ENCODE results near the gene ABHD16B.
"Not testable (repeated sequence)": the region's sequence is repeated elsewhere in the genome, so short reads cannot be mapped to it uniquely, and the experiment has no call there.

ABHD16B gene

DNA sequence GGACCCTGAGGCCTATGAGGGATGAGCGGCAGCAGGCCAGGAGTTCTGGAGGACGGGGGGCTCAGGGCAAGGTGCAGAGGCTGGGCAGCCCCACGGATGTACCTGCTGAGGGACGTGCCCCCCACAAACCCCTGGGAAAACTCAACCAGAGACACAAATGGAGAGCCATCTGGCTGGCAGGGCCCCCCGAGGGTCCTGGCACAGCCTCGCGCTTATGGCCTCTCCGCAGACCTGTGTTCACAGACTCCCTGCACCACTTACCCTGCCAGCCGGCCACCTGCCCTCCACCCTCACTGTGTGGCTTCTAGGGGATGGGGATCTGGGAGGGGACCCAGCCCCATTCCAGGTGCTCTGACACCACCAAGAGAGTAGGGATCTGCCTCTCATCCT lies 26.8 kb upstream of the ABHD16B start:
- no peak for DNase-seq (ENCODE audit: low read depth in 2 of 2, low spot score in 1 of 2)

DNA sequence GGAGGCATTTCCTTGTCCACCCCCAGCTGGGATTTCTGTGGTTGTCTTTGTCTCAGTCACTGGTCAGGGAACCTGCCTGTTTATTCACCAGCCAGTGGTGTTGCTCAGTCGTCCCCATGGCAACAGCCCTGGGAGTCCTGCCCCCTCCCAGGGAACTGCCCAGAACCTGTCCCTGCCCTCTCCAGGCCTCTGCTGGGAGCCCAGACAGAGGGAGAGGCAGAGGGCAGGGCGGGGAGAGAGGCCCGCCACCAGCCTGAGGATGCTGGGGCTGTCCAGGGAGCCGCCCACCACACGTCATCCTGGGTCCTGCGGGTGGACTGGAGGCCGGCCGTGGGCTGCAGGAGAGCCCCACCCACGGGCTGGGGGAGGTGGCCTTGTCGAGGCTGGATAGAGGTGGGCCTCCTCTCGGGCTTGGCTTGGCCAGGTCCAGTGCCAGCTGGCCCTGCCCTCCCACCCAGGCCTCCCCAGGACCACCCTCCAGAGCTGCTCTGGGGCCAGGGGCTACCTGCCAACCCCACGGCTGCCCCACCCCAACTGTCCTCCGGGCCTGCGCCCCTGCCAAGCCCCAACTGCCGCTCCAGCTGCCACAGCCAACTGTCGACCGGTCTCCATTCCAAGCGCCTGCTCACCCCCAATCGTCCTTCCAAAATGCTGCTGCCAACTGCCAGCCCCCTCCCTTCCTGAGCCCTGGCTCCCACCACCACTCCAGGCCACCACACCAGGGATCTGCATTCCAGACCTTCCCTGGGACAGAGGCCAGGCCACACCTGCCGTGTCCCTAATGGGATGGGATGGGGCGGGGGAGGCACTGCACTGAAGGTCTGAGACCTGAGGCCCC lies 26.1 kb upstream of the ABHD16B start:
- no peak for DNase-seq (ENCODE audit: low read depth in 2 of 2, low spot score in 1 of 2)

GRCh38 chr20:63836458-63837344 lies 24.6 kb upstream of the ABHD16B start:
- DNase-seq (ENCODE audit: low read depth in 2 of 2, low spot score in 1 of 2) = no peak

- no peak for DNase-seq (ENCODE audit: low read depth in 2 of 2, low spot score in 1 of 2)
Measured at GRCh38 chr20:63837479-63837878, 23.8 kb upstream of the ABHD16B start.

GRCh38 chr20:63839620-63840019 lies 21.7 kb upstream of the ABHD16B start:
- no peak for DNase-seq (ENCODE audit: low read depth in 2 of 2, low spot score in 1 of 2)

DNA sequence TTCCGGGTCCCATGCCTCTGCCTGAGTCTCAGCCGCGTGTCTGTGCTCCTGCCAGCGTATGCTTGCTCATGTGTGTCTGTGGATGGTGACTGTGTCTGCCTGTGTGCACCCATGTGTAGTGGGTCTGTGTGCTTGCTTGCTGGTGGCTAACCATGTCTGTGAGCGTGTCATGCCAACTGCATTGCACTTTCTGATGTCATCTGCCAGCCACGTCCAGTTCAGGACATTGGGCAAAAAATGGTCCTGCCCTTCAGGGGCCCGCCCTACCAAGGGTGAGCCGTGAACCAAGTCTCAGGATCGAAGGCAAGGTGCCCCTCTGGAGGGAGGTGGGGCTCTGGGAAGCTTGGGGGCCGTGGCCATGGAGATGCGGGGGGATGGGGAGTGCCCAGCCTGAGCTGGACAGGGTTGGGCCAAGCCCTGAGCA lies 20.9 kb upstream of the ABHD16B start:
- DNase-seq (ENCODE audit: low read depth in 2 of 2, low spot score in 1 of 2) = no peak

GRCh38 chr20:63842258-63842657 lies 19.0 kb upstream of the ABHD16B start:
- DNase-seq (ENCODE audit: low read depth in 2 of 2, low spot score in 1 of 2) = no peak

DNA sequence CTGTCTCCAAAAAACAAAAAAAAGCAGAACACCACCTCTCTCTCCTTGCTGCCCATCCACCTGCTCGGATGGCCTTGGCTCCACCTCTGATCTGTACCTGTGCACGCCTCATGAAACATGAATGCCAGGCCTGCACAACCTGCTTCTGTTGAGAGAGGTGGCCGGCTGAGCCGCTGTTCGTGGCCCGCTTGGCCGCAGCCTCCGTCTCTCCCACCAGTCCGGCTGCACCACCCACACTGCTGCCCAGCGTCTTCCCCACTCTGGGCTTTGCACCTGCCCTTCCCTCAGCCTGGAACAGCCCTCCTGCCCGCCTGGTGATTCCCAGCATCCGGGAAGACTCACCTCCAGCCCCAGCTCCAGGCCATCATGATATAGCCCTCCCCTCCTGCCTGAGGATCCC lies 18.1 kb upstream of the ABHD16B start:
- DNase-seq (ENCODE audit: low read depth in 2 of 2, low spot score in 1 of 2) = no peak

GRCh38 chr20:63843778-63844177 lies 17.5 kb upstream of the ABHD16B start:
- no peak for DNase-seq (ENCODE audit: low read depth in 2 of 2, low spot score in 1 of 2)

- no peak for DNase-seq (ENCODE audit: low read depth in 2 of 2, low spot score in 1 of 2)
Measured at GRCh38 chr20:63844511-63844991, 16.7 kb upstream of the ABHD16B start.

DNA sequence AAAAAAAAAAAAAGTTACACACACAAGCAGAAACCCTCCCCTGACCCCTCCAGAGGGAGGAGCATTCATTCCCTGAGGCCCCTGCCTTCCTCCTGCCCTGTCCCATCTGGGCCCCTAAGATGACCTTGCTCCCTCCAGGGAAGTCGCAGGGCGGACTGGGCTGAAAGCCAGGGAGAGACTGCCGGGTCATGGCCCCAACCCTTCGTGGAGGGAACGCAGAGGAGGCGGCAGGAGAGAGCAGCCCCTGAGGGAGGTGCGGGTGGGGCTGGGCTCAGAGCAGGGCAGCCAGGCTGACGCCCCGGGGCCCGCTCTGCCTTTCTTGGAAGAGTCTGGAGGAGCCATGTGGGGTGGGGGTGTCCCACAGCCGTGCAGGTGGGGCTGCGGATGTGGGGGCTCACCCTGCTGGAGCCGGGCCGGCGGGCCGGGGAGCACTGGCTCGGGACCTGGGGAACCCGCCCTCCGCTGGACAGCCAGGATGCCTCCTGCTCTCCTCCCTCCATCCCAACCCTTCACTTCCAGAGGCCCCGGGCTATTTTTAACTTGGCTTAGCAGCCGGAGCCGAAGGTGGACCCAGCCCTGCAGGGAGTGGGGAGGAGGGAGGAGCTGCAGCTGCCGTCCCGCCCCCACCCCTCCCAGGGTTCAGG lies 15.0 kb upstream of the ABHD16B start:
- no peak for DNase-seq (ENCODE audit: low read depth in 2 of 2, low spot score in 1 of 2)

DNA sequence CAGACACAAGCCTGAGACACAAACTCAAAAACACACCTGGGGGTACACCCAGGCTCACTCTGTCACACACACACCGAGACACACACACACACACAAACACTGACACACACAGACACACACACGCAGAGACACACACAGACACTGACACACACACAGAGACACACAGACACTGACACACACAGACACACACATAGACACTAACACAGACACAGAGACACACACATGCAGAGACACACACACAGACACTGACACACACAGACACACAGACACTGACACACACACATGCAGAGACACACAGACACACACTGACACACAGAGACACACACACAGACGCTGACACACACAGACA lies 14.4 kb upstream of the ABHD16B start:
- DNase-seq (ENCODE audit: low read depth in 2 of 2, low spot score in 1 of 2) = no peak

DNA sequence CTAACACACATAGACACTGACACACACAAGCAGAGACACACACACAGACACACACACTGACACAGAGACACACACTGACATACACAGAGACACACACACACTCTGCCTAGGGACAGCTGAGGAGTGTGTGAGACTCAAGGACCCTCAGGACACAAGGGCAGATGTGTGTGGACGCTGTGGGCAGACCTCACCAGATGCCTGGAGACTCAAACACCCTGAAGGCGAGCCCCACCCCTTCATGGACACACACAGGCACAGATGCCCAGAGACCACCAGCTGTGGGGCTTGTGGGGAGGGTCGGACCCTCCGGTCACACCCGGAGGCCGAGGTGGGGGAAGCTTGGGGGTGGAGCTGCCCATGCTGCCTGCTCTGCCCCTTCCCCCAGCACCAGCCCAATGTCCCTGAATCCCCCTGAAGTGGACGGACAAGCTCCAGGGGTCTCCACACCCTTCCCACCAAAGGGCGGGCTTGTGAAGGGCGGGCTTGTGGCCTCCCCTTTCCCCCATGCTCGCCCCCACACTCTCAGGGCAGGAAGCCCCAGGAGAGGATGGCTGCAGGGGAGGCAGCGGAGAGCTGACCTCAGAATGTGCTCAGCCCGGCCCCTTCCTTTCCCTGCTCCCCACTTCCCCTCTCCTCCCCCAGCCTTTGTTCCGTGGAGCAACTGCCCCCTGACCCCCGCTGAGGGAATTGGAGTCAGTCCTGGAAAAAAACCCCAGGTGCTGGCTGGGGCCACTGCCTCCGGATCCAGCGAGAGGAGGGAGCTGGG lies 13.9 kb upstream of the ABHD16B start:
- no peak for DNase-seq (ENCODE audit: low read depth in 2 of 2, low spot score in 1 of 2)

DNA sequence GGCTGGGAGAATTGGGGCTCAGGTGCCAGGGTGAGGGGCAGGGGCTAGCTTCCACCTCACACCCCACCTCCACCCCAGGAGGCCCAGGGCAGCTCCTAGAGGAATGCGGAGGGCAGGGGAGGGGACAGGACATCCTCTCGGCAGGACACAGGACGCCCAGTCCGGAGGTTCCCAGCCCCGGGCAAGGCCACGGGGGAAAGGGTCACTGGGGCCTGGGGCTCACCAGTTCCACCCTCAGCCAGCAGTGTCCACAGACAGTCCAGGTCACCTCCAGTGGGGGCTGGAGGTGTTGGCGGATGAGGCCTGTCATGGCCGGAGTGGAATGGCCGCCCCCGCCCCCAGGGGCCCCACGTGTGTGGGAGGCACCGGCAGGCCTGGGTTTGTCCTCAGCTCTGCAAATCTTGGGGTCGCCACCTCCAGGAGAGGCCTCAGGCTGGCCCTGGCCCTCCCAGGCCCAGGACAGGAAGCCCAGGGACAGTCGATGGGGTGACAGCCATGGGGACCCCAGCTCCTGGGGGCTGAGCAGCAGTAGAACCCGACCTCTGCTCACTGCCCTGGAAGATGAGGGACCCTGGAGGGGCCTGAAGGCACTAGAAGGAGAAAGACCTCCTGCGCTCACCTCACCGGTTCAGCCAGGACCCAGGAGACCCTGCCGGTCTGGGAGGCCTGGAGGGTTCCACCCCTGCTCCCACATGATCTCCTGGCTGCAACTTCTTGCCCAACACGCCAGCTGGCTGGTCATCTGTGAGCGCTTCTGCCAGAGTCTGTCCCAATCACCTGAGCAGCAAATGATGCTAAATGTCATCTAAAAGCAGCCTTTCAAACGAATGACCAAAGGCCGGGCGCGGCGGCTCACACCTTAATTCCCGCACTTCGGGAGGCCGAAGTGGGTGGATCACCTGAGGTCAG lies 13.0 kb upstream of the ABHD16B start:
- no peak for DNase-seq (ENCODE audit: low read depth in 2 of 2, low spot score in 1 of 2)

DNA sequence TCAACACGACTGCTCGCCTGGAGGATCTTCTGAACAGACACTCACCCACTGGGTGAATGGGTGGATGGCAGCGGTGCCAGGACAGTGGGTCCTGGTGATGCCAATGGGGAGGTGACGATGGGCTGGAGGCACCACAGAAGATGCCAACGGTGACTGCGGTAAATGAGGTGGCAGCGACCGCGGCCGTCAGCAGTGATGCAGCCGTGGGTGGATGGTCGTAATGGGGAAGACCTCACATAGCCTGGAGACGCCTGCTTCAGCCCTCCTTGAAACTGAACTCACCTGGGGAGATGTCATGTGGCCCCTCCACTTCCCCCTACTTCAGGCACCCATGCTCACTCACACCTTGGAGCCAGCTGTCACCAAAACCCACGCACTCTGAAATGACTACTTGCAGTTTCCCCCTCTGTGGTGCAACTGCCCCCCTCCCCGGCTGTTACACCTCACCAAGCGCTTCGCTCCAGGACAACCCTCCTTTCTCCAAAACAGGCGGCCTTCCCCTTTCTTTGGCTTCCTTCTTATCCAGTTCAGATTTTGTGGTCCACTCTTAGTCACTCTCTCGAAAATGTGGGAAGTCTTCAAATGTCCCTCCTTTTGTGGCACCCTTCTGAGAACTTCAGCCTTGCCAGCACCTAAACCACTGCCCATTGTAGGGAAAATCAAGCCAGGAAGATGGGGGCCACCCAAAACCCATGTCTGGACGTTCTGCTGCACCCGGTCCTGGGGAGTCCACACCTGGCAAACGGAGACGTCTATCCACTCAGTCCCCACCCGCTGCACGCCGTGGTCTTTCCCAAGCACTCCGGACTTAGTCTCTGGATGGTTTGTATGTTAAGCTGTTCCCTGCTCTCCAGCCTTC lies 10.4 kb upstream of the ABHD16B start:
- DNase-seq (ENCODE audit: low read depth in 2 of 2, low spot score in 1 of 2) = no peak

DNA sequence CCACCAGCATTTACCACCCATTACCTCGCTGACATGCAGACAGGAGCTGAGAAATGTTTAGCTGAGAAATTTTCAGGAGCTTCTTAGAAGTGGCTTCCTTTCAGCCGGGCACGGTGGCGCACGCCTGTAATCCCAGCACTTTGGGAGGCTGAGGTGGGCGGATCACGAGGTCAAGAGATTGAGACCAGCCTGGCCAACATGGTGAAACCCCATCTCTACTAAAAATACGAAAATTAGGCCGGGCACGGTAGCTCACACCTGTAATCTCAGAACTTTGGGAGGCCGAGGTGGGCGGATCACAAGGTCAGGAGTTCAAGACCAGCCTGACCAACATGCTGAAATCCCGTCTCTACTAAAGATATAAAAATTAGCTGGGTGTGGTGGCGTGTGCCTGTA lies 9.8 kb upstream of the ABHD16B start:
- DNase-seq (ENCODE audit: low read depth in 2 of 2, low spot score in 1 of 2) = not testable (repeated sequence)

GRCh38 chr20:63853733-63854068 lies 7.6 kb upstream of the ABHD16B start:
- not testable (repeated sequence) for DNase-seq (ENCODE audit: low read depth in 2 of 2, low spot score in 1 of 2)

DNA sequence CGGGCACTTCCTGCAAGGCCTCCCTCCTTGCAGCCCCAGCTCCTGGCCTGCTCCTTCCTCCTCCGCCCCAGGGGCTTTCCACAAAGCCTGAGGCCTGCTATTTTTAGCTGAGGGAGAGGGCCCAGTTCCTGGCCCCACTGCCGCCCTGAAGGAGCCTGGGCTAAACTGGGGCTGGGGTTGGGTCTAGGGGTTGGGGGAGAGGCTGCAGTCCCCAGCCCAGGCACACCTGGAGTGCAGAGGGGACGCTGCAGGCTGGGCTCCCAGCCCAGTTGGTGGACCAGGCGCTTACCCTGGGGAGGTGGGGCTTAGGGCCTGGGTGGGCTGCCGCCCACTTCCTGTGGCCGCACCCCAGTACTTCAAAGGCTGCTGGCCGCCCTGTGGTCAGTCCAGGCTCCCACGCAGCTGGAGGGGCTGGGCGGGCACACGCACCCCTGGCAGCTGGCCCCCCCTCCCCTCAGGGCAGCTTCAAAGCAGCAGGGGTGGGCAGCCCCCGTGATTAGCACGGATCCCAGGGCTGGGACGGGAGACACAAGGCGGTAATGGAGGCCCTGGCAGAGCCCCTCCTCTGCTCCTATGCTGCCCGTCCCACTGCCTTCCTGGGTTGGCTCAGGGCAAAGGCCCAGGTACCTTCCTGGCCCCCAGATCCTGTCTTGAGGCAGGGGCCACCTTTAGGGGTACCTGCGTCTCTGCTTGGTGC lies 7.1 kb upstream of the ABHD16B start:
- no peak for DNase-seq (ENCODE audit: low read depth in 2 of 2, low spot score in 1 of 2)
